C1 segment of cervical spinal cord (tissue), 14 donors: ENCODE data around the gene APOBEC4.
"Not testable (repeated sequence)": the region's sequence is repeated elsewhere in the genome, so short reads cannot be mapped to it uniquely, and the experiment has no call there.

Experiments
- DNase-seq, 14 donors: peaks; one replicate each; lab custom pipeline; 2025; lab: John Stamatoyannopoulos, UW

Gene APOBEC4

GRCh38 chr1:183652547-183653461, at the start of gene APOBEC4:
Gene APOBEC4 (minus strand): TSS chr1:183653316. CDS start chr1:183648781, 4,535 bp downstream.
- peak in 1 of 14 donors; percentile 63 for DNase-seq

GRCh38 chr1:183702813-183703198, 49.7 kb upstream of the APOBEC4 start:
- no peak for DNase-seq

GRCh38 chr1:183702087-183702812, 49.1 kb upstream of the APOBEC4 start:
- no peak for DNase-seq

GRCh38 chr1:183699616-183700160, 46.6 kb upstream of the APOBEC4 start:
- no peak for DNase-seq

- DNase-seq: no peak
Observed at GRCh38 chr1:183697814-183698590, 44.9 kb upstream of the APOBEC4 start.

- DNase-seq: no peak
Observed at GRCh38 chr1:183696981-183697380, 43.9 kb upstream of the APOBEC4 start.

GRCh38 chr1:183694755-183695154, 41.6 kb upstream of the APOBEC4 start:
- DNase-seq: peak in 1 of 14 donors; percentile 16

- peak in 2 of 14 donors; percentile 8 to 22 for DNase-seq
Observed at GRCh38 chr1:183694066-183694465, 41.0 kb upstream of the APOBEC4 start.

- no peak for DNase-seq
Observed at GRCh38 chr1:183693521-183693920, 40.4 kb upstream of the APOBEC4 start.

GRCh38 chr1:183689762-183690204, 36.7 kb upstream of the APOBEC4 start:
- no peak for DNase-seq

GRCh38 chr1:183688341-183689060, 35.4 kb upstream of the APOBEC4 start:
- DNase-seq: no peak

- DNase-seq: no peak
Observed at GRCh38 chr1:183687546-183688304, 34.6 kb upstream of the APOBEC4 start.

- no peak for DNase-seq
Observed at GRCh38 chr1:183686229-183686628, 33.1 kb upstream of the APOBEC4 start.

GRCh38 chr1:183685112-183685713, 32.1 kb upstream of the APOBEC4 start:
- peak in 1 of 14 donors; percentile 3 for DNase-seq

- not testable (repeated sequence) for DNase-seq
Observed at GRCh38 chr1:183679363-183679762, 26.2 kb upstream of the APOBEC4 start.

- DNase-seq: no peak
Observed at GRCh38 chr1:183678819-183679218, 25.7 kb upstream of the APOBEC4 start.

- DNase-seq: no peak
Observed at GRCh38 chr1:183676586-183677189, 23.6 kb upstream of the APOBEC4 start.

- DNase-seq: no peak
Observed at GRCh38 chr1:183675883-183676585, 22.9 kb upstream of the APOBEC4 start.
